SK-N-SH (cell line): ENCODE data around the gene WDR6.

ENCODE experiments used
- FOSL2 ChIP-seq: IDR thresholded peaks from 2 replicates; pipeline ENCODE4 v1.4.0; 2012; ENCODE audit warnings: low read depth, mild to moderate bottlenecking, moderate library complexity, borderline replicate concordance
- FOXM1 ChIP-seq: IDR thresholded peaks from 2 replicates; pipeline ENCODE4 v1.4.0; 2012; ENCODE audit warnings: low read depth, mild to moderate bottlenecking
- GATA2 ChIP-seq: sonication (generic); formaldehyde crosslinking; IDR thresholded peaks from 2 replicates; pipeline ENCODE4 v1.5.0; 2020; ENCODE audit warnings: mild to moderate bottlenecking, missing genetic modification reagents
- JUND ChIP-seq: IDR thresholded peaks from 2 replicates; pipeline ENCODE4 v1.4.0; 2012
- MXI1 ChIP-seq: IDR thresholded peaks from 2 replicates; pipeline ENCODE4 v1.6.1; 2012; ENCODE audit warnings: mild to moderate bottlenecking, low read depth, low read length, improper control_type of control experiment
- POLR2AphosphoS5 ChIP-seq: IDR thresholded peaks from 2 replicates; pipeline ENCODE4 v1.6.1; 2012; ENCODE audit warnings: low read depth, low read length
- RXRA ChIP-seq: IDR thresholded peaks from 2 replicates; pipeline ENCODE4 v1.4.0; 2012; ENCODE audit warnings: low read depth, mild to moderate bottlenecking, borderline replicate concordance
- SIN3A ChIP-seq: IDR thresholded peaks from 2 replicates; pipeline ENCODE4 v1.6.1; 2012; ENCODE audit warnings: low read depth, mild to moderate bottlenecking, low read length, moderate library complexity, borderline replicate concordance
- TAF1 ChIP-seq: IDR thresholded peaks from 2 replicates; pipeline ENCODE4 v1.6.1; 2012; ENCODE audit warnings: low read depth, mild to moderate bottlenecking, low read length, moderate library complexity, borderline replicate concordance
- TEAD4 ChIP-seq: IDR thresholded peaks from 2 replicates; pipeline ENCODE4 v1.4.0; 2012; ENCODE audit warnings: mild to moderate bottlenecking, borderline replicate concordance; ENCODE audit not compliant: insufficient read depth
- YY1 ChIP-seq: IDR thresholded peaks from 2 replicates; pipeline ENCODE4 v1.4.0; 2012; ENCODE audit warnings: low read depth, mild to moderate bottlenecking
- TF ChIP-seq, protein P1 (sequence below): fragments of 200-600 bp; sonication (generic); IDR thresholded peaks from 2 replicates; pipeline ENCODE4 v1.6.1; 2017; ENCODE audit warnings: antibody characterized with exemption, mild to moderate bottlenecking, moderate library complexity
- TF ChIP-seq, protein P2 (sequence below): IDR thresholded peaks from 2 replicates; pipeline ENCODE4 v1.4.0; 2012; ENCODE audit warnings: low read depth
- TF ChIP-seq, protein P3 (sequence below): IDR thresholded peaks from 2 replicates; pipeline ENCODE4 v1.6.1; 2012; ENCODE audit warnings: mild to moderate bottlenecking, low read depth, low read length, moderate library complexity

DNA sequence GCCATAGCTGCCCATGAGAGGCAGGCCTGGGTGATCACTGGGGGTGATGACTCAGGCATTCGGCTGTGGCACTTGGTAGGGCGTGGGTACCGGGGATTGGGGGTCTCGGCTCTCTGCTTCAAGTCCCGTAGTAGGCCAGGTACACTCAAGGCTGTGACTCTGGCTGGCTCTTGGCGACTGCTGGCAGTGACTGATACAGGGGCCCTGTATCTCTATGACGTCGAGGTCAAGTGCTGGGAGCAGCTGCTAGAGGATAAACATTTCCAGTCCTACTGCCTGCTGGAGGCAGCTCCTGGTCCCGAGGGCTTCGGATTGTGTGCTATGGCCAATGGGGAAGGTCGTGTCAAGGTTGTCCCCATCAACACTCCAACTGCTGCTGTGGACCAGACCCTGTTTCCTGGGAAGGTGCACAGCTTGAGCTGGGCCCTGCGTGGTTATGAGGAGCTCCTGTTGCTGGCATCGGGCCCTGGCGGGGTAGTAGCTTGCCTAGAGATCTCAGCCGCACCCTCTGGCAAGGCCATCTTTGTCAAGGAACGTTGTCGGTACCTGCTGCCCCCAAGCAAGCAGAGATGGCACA is 5.3 kb downstream of the WDR6 start:
- TF ChIP-seq, protein P1, sequence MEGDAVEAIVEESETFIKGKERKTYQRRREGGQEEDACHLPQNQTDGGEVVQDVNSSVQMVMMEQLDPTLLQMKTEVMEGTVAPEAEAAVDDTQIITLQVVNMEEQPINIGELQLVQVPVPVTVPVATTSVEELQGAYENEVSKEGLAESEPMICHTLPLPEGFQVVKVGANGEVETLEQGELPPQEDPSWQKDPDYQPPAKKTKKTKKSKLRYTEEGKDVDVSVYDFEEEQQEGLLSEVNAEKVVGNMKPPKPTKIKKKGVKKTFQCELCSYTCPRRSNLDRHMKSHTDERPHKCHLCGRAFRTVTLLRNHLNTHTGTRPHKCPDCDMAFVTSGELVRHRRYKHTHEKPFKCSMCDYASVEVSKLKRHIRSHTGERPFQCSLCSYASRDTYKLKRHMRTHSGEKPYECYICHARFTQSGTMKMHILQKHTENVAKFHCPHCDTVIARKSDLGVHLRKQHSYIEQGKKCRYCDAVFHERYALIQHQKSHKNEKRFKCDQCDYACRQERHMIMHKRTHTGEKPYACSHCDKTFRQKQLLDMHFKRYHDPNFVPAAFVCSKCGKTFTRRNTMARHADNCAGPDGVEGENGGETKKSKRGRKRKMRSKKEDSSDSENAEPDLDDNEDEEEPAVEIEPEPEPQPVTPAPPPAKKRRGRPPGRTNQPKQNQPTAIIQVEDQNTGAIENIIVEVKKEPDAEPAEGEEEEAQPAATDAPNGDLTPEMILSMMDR: no peak
- no peak for TF ChIP-seq TAF1
- TF ChIP-seq, protein P2, sequence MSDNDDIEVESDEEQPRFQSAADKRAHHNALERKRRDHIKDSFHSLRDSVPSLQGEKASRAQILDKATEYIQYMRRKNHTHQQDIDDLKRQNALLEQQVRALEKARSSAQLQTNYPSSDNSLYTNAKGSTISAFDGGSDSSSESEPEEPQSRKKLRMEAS: no peak
- no peak for TF ChIP-seq RXRA
- TF ChIP-seq YY1: no peak
- no peak for TF ChIP-seq SIN3A
- no peak for TF ChIP-seq FOXM1
- TF ChIP-seq TEAD4: no peak
- TF ChIP-seq POLR2AphosphoS5: no peak
- TF ChIP-seq FOSL2: no peak
- no peak for TF ChIP-seq JUND
- no peak for TF ChIP-seq MXI1
- TF ChIP-seq, protein P3, sequence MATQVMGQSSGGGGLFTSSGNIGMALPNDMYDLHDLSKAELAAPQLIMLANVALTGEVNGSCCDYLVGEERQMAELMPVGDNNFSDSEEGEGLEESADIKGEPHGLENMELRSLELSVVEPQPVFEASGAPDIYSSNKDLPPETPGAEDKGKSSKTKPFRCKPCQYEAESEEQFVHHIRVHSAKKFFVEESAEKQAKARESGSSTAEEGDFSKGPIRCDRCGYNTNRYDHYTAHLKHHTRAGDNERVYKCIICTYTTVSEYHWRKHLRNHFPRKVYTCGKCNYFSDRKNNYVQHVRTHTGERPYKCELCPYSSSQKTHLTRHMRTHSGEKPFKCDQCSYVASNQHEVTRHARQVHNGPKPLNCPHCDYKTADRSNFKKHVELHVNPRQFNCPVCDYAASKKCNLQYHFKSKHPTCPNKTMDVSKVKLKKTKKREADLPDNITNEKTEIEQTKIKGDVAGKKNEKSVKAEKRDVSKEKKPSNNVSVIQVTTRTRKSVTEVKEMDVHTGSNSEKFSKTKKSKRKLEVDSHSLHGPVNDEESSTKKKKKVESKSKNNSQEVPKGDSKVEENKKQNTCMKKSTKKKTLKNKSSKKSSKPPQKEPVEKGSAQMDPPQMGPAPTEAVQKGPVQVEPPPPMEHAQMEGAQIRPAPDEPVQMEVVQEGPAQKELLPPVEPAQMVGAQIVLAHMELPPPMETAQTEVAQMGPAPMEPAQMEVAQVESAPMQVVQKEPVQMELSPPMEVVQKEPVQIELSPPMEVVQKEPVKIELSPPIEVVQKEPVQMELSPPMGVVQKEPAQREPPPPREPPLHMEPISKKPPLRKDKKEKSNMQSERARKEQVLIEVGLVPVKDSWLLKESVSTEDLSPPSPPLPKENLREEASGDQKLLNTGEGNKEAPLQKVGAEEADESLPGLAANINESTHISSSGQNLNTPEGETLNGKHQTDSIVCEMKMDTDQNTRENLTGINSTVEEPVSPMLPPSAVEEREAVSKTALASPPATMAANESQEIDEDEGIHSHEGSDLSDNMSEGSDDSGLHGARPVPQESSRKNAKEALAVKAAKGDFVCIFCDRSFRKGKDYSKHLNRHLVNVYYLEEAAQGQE: no peak
- no peak for TF ChIP-seq GATA2 (CRISPR knock-in tag)
